IMR-90 (cell line): Measurements from ENCODE around the gene FMO4. TPM values are rescaled to one million over a fixed set of nuclear protein-coding genes. Genes with fewer than 3 reads are reported as not detected.

ENCODE experiments used
- ATAC-seq: fragments of 200-7000 bp; cut with Tn5 transposase; 2 replicates; pipeline ENCODE4 v1.9.1; 2020; ENCODE audit warnings: low read depth, mild to moderate bottlenecking, moderate library complexity
- BruUV-seq: library from RNA; stranded (reverse); fragments of 400-500 nt; replicated peaks from 2 replicates; lab custom pipeline; 2021; lab: Mats Ljungman, UMichigan
- CTCF ChIA-PET: fragments of 300-600 bp; formaldehyde crosslinking; extraction: SDS; loops from one replicate; lab custom pipeline; 2021; ENCODE audit warnings: antibody characterized with exemption; lab: Yijun Ruan, JAX
- POLR2A ChIA-PET: fragments of 300-600 bp; sonication (Branson Sonifier 250); formaldehyde crosslinking; loops from one replicate; lab custom pipeline; 2022; ENCODE audit warnings: antibody characterized with exemption; ENCODE audit not compliant: unreplicated experiment; lab: Charles Lee
- DNase-seq: peaks from one replicate; pipeline ENCODE4 v3.0.0; 2013
- H2AFZ ChIP-seq: replicated peaks from 2 replicates; pipeline ENCODE3; 2013; ENCODE audit warnings: low read length, mild to moderate bottlenecking; ENCODE audit not compliant: poor library complexity
- H2AK5ac ChIP-seq: 2 replicates; pipeline ENCODE4 v1.6.1; 2013; ENCODE audit warnings: low read depth, low read length, inconsistent platforms
- H2AK9ac ChIP-seq: replicated peaks from 2 replicates; pipeline ENCODE3; 2013; ENCODE audit warnings: mild to moderate bottlenecking, low read depth, low read length, moderate library complexity; ENCODE audit not compliant: poor library complexity
- H2BK120ac ChIP-seq: 2 replicates; pipeline ENCODE4 v1.6.1; 2013; ENCODE audit warnings: low read depth, low read length, inconsistent platforms
- H2BK15ac ChIP-seq: 3 replicates; pipeline ENCODE4 v1.6.1; 2013; ENCODE audit warnings: low read depth, low read length, inconsistent platforms
- H2BK20ac ChIP-seq: 2 replicates; pipeline ENCODE4 v1.6.1; 2013; ENCODE audit warnings: low read depth, mild to moderate bottlenecking, inconsistent platforms, low read length, moderate library complexity
- H2BK5ac ChIP-seq: 2 replicates; pipeline ENCODE4 v1.6.1; 2013; ENCODE audit warnings: mild to moderate bottlenecking, low read depth, low read length, inconsistent platforms; ENCODE audit not compliant: poor library complexity, severe bottlenecking
- H3K14ac ChIP-seq: replicated peaks from 2 replicates; pipeline ENCODE4 v1.6.1; 2013; ENCODE audit warnings: low read depth, low read length, inconsistent platforms
- H3K18ac ChIP-seq: 2 replicates; pipeline ENCODE4 v1.6.1; 2013; ENCODE audit warnings: low read depth, low read length, control low read depth
- H3K23ac ChIP-seq: 2 replicates; pipeline ENCODE4 v1.6.1; 2013; ENCODE audit warnings: low read depth, low read length, inconsistent platforms
- H3K27ac ChIP-seq: 2 replicates; pipeline ENCODE4 v1.5.1; 2013; ENCODE audit warnings: mild to moderate bottlenecking, control low read depth, low read length; ENCODE audit not compliant: insufficient read depth
- H3K27me3 ChIP-seq: 2 replicates; pipeline ENCODE4 v1.6.1; 2013; ENCODE audit warnings: low read length; ENCODE audit not compliant: control insufficient read depth, insufficient read depth
- H3K36me3 ChIP-seq: 2 replicates; pipeline ENCODE4 v1.6.1; 2013; ENCODE audit warnings: low read length, mixed read lengths; ENCODE audit not compliant: control insufficient read depth, insufficient read depth
- H3K4ac ChIP-seq: 2 replicates; pipeline ENCODE4 v1.6.1; 2013; ENCODE audit warnings: low read depth, low read length, inconsistent platforms
- H3K4me1 ChIP-seq: 2 replicates; pipeline ENCODE4 v1.6.1; 2013; ENCODE audit warnings: low read length, mixed read lengths; ENCODE audit not compliant: control insufficient read depth, insufficient read depth
- H3K4me2 ChIP-seq: 2 replicates; pipeline ENCODE4 v1.6.1; 2013; ENCODE audit warnings: low read depth, mild to moderate bottlenecking, control low read depth, low read length, moderate library complexity
- H3K4me3 ChIP-seq: 2 replicates; pipeline ENCODE4 v1.5.1; 2013; ENCODE audit warnings: low read depth, mild to moderate bottlenecking, control low read depth, low read length, moderate library complexity; ENCODE audit not compliant: insufficient read depth
- H3K56ac ChIP-seq: 2 replicates; pipeline ENCODE4 v1.6.1; 2013; ENCODE audit warnings: low read length, inconsistent platforms; ENCODE audit not compliant: insufficient read depth; ENCODE audit errors: extremely low read depth
- H3K79me1 ChIP-seq, 2 experiments: 2 replicates each; pipeline ENCODE4 v1.6.1; 2013; ENCODE audit warnings: low read length in 2 of 2, inconsistent platforms in 1 of 2, low read depth in 1 of 2
- H3K9ac ChIP-seq: 2 replicates; pipeline ENCODE4 v1.6.1; 2013; ENCODE audit warnings: low read depth, low read length, control low read depth
- H3K9me1 ChIP-seq: 2 replicates; pipeline ENCODE4 v1.6.1; 2013; ENCODE audit warnings: low read length, inconsistent platforms; ENCODE audit not compliant: insufficient read depth
- H3K9me3 ChIP-seq: 2 replicates; pipeline ENCODE4 v1.6.1; 2013; ENCODE audit warnings: low read length; ENCODE audit not compliant: control insufficient read depth, insufficient read depth
- H4K20me1 ChIP-seq: 2 replicates; pipeline ENCODE4 v1.6.1; 2013; ENCODE audit warnings: low read length, inconsistent platforms; ENCODE audit not compliant: insufficient read depth
- H4K5ac ChIP-seq: 2 replicates; pipeline ENCODE4 v1.6.1; 2013; ENCODE audit warnings: mild to moderate bottlenecking, low read depth, low read length, control low read depth
- H4K8ac ChIP-seq, 2 experiments: 2 replicates each; pipeline ENCODE4 v1.6.1; 2013; ENCODE audit warnings: low read depth in 2 of 2, low read length in 2 of 2, control low read depth in 1 of 2, inconsistent platforms in 1 of 2
- H4K91ac ChIP-seq: 2 replicates; pipeline ENCODE4 v1.6.1; 2013; ENCODE audit warnings: low read depth, low read length, inconsistent platforms; ENCODE audit not compliant: insufficient read depth
- BHLHE40 ChIP-seq: fragments of 150-350 bp; IDR thresholded peaks from 2 replicates; pipeline ENCODE4 v1.6.1; 2016; ENCODE audit warnings: mild to moderate bottlenecking, low read depth, low read length
- CEBPB ChIP-seq: IDR thresholded peaks from 2 replicates; pipeline ENCODE4 v1.6.1; 2012; ENCODE audit warnings: low read depth, low read length, improper control_type of control experiment
- ELK1 ChIP-seq: fragments of 150-350 bp; IDR thresholded peaks from 2 replicates; pipeline ENCODE4 v1.6.1; 2016; ENCODE audit warnings: low read depth, mild to moderate bottlenecking, low read length, moderate library complexity, borderline replicate concordance
- NFE2L2 ChIP-seq: fragments of 150-350 bp; IDR thresholded peaks from 2 replicates; pipeline ENCODE4 v1.6.1; 2016; ENCODE audit warnings: low read depth, mild to moderate bottlenecking, low read length
- RCOR1 ChIP-seq: IDR thresholded peaks from 2 replicates; pipeline ENCODE4 v1.6.1; 2012; ENCODE audit warnings: mild to moderate bottlenecking, low read length, improper control_type of control experiment; ENCODE audit not compliant: insufficient replicate concordance
- SMC3 ChIP-seq: fragments of 150-350 bp; IDR thresholded peaks from 2 replicates; pipeline ENCODE4 v1.6.1; 2016; ENCODE audit warnings: low read depth, mild to moderate bottlenecking, antibody characterized with exemption, low read length, moderate library complexity
- WGBS, 2 experiments: methylation state at CpG; one replicate each; pipeline versions ENCODE4 v1.1.5 to v1.1.7; 2013; ENCODE audit warnings: missing lambda C conversion rate in 2 of 2; ENCODE audit not compliant: insufficient read length in 1 of 2; ENCODE audit errors: extremely low coverage in 2 of 2; 5-methylcytosine and 5-hydroxymethylcytosine counted together
- dilution Hi-C: fragments of 300-500 bp; cut with HindIII; formaldehyde crosslinking; loops from one replicate; pipeline ENCODE4 v1.14.3; 2018; ENCODE audit warnings: low sequenced_read_pairs; ENCODE audit not compliant: unreplicated experiment
- in situ Hi-C: fragments of 300-500 bp; cut with MboI; formaldehyde crosslinking; loops from 3 replicates; pipeline ENCODE4 v1.14.3; 2019; ENCODE audit warnings: low sequenced_read_pairs, inconsistent platforms, mixed read lengths
- intact Hi-C: fragments of 100-400 bp; cut with micrococcal nuclease; formaldehyde crosslinking; loops from 2 replicates; pipeline ENCODE4 v1.10.0; 2022
- polyA plus RNA-seq, 3 experiments: library from polyadenylated mRNA; depleted of rRNA; stranded (reverse); fragments of >200 nt; gene quantifications; 2 replicates each; pipeline ENCODE4 v1.2.3, GENCODE V29; 2012; ENCODE audit warnings: low replicate concordance in 1 of 3
- total RNA-seq: library from RNA; depleted of rRNA; stranded (reverse); fragments of >200 nt; gene quantifications from 2 replicates; pipeline ENCODE4 v1.2.3, GENCODE V29; 2012

Gene FMO4
- total and polyA plus RNA-seq, 2 of the 4 experiments (the other 2 are of a cell fraction) = 0.36 to 0.55 TPM

GRCh38 chr1:171381866-171382210 lies 67.9 kb downstream of the FMO4 start:
- no peak overlapping the region for H2BK15ac ChIP-seq
- intact Hi-C loops = no loop called here
- no peak overlapping the region for H2BK120ac ChIP-seq
- H3K79me1 ChIP-seq = no peaks in the 10 kb centered on the region
- H2AK9ac ChIP-seq = no peak overlapping the region
- no peaks in the 10 kb centered on the region for H3K4me1 ChIP-seq
- H3K56ac ChIP-seq = no peak overlapping the region
- 44% methylated on average over 3 of the region's 11 CpGs; no CpG with 5 or more reads in 1 of the 2 experiments for WGBS, 2 experiments
- no peaks in the 10 kb centered on the region for H4K20me1 ChIP-seq
- BruUV-seq = no TSS peak
- ChIA-PET CTCF (interaction anchor here (0.6 kb wide), 1 partner anchor 412 kb away, joined by 3 read pairs; no protein-coding TSS in a partner anchor), POLR2A (no interaction called here)
- no peak overlapping the region for H3K9ac ChIP-seq
- DNase-seq (no peak), ATAC-seq (no peak)
- H3K4ac ChIP-seq = no peak overlapping the region
- no peaks in the 10 kb centered on the region for H3K9me1 ChIP-seq
- no peaks in the 10 kb centered on the region for H3K27me3 ChIP-seq
- H3K27ac ChIP-seq = no peak overlapping the region
- no peak overlapping the region for H2AFZ ChIP-seq
- no peak overlapping the region for H4K8ac ChIP-seq
- in situ Hi-C loops = no loop called here
- TF ChIP-seq BHLHE40 = no peak
- TF ChIP-seq RCOR1 = no peak
- no peak for TF ChIP-seq CEBPB
- TF ChIP-seq ELK1 = no peak
- TF ChIP-seq SMC3 = no peak
- no peak for TF ChIP-seq NFE2L2
- no peaks in the 10 kb centered on the region for H3K9me3 ChIP-seq
- no peaks in the 10 kb centered on the region for H3K36me3 ChIP-seq
- dilution Hi-C loops = no loop called here
- no peak overlapping the region for H3K14ac ChIP-seq
- H2AK5ac ChIP-seq = no peak overlapping the region
- H2BK5ac ChIP-seq = no peak overlapping the region
- H2BK20ac ChIP-seq = no peak overlapping the region
- no peak overlapping the region for H3K4me3 ChIP-seq
- no peak overlapping the region for H4K91ac ChIP-seq
- no peak overlapping the region for H3K18ac ChIP-seq
- no peak overlapping the region for H3K4me2 ChIP-seq
- no peak overlapping the region for H4K5ac ChIP-seq
- H3K23ac ChIP-seq = no peak overlapping the region
